GM12801 (cell line): Measurements from ENCODE around the gene ACTN4.

ENCODE experiments used
- TF ChIP-seq, protein P1 (sequence below): IDR thresholded peaks from one replicate; pipeline ENCODE4 v1.5.1; 2011; ENCODE audit warnings: control low read depth; ENCODE audit not compliant: insufficient read length; ENCODE audit errors: extremely low read depth

The ACTN4 gene

DNA sequence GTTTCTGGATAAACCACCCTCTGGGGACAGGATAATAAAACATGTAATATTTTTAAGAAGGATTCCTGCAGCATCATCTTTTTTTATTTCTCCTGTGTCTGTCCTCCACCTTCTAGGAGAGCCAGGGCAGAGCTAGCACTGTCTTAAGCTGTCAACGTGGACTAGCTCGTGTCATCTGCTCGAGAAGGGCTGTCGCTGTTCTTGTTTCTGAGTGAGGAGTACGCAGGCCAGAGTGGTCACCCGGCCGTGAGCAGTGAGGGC lies 83.0 kb downstream of the ACTN4 start:
- TF ChIP-seq, protein P1, sequence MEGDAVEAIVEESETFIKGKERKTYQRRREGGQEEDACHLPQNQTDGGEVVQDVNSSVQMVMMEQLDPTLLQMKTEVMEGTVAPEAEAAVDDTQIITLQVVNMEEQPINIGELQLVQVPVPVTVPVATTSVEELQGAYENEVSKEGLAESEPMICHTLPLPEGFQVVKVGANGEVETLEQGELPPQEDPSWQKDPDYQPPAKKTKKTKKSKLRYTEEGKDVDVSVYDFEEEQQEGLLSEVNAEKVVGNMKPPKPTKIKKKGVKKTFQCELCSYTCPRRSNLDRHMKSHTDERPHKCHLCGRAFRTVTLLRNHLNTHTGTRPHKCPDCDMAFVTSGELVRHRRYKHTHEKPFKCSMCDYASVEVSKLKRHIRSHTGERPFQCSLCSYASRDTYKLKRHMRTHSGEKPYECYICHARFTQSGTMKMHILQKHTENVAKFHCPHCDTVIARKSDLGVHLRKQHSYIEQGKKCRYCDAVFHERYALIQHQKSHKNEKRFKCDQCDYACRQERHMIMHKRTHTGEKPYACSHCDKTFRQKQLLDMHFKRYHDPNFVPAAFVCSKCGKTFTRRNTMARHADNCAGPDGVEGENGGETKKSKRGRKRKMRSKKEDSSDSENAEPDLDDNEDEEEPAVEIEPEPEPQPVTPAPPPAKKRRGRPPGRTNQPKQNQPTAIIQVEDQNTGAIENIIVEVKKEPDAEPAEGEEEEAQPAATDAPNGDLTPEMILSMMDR: no peak

DNA sequence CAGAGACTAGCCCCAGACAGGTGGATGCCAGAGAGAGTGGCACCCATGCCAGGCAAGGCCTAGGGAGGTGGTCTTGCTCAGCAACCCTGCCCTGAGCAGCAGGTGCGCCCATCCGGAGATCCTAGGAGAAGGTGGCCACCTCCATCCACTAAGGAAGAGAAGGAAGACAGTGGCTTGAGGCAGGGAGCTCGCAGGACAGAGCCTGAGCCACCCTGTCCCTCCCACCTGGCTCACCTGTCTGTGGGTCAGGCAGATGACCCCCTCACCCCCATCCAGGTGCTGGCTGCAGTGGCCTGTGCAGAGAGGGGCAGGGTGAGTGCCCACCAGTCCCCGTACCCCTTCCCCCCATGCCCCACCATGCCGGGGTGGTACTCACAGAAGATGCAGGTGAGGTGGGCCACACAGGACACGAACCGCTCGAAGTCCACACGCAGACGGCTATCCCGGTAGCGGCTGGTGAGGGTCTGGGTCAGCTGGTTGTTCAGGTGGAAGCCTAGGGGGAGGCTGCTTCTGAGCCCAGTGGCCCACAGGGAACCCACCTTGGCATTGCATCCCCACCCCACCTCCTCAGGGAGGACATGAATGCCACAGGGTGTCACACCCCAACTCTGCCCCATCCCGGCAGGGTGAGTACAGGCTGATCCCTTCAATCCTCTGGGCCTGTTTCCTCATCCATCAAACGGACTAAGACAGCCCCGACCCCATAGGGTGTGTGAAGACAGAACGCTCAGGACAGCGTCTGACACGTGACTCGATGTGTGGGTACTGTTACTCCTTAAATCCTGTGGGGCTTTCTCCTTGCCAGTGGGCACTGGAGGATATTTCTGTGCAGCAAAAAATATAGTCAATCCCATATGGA lies 83.5 kb downstream of the ACTN4 start:
- TF ChIP-seq, protein P1: no peak

DNA sequence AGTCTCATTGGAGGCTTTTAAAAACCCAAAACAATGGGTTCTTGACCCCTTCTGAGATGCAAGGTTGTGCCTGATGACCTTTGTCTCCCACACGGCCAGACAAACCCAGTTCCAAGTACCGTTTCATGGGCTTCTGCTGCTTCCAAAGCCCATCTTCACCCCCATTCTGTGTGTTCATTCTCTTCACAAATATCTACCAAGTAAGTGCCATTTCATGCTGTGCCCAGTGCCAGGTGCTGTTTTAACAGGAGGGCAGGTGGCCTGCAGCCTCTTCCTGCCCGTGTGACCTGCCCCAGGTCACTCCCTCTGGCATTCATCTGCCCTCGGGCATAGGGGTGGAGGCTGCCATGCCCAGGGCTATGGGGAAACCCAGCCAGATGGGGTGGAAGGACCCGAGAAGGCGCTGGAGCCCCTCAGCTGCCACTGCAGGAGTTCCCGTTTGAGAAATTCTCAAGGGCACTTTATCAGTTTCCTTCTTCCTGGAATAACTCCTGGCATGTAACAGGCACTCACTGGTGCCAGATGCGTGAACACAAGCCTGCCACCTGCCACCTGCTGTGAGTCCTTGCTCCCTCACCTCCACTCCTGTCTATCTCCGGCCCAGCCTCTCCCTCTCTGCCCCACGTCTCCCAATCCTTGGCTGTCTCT lies 84.3 kb downstream of the ACTN4 start:
- TF ChIP-seq, protein P1: no peak

DNA sequence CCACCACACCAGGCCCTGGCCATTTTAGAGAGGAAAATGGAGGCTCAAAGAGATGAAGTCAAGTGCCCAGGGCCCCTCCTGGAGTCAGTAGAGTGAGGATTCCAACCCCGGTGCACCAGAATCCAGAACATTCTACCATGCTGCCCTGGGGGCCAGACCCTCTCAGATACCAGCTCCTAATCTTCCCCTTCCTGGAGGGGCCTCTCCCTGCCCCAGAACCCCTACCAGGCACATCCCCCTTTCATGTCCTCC lies 85.7 kb downstream of the ACTN4 start:
- TF ChIP-seq, protein P1: no peak

DNA sequence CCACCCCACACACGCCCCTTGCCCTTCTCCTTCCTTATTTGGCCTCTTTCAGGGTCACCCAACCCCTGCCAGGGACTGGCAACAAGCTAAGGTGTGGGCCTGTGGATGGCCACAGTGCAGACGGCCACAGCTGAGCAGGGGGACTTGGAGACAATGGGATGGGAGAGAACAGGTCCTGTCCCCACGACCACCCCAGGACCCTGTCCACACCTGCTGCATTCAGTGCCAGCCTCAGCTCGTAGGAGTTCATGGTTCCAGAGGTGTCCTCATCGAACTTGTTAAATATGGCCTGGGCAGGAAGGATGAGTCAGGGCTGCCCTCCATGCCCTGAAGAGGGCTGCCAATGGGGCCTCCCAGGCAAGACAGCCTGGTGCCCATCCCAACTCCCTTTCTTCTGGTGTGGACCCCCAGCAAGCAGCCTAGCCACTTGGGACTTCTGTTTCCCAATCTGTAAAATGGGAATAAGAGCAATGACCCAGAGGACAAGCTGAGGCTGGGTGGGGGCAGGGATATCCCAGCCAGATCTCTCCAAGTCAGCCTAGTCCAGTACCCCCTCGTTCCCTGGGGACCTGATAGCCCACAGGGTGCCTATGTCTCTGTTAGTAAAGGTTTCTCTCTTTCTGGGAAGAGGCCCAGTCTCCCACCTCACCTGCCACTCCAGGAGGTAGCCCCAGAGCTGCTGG lies 86.2 kb downstream of the ACTN4 start:
- TF ChIP-seq, protein P1: no peak

DNA sequence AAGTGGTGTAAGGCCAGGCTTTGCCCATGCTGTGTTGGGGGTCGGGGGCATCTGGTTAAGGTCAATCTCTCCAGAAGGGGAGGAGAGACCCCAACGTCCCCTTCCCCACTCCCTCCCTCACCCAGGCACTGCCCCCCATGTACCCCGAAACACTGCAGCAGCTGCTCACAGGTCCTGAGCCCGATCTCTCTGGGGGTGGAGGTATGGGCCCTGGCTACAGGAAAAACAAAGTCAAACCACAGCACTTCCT lies 86.7 kb downstream of the ACTN4 start:
- TF ChIP-seq, protein P1: no peak

DNA sequence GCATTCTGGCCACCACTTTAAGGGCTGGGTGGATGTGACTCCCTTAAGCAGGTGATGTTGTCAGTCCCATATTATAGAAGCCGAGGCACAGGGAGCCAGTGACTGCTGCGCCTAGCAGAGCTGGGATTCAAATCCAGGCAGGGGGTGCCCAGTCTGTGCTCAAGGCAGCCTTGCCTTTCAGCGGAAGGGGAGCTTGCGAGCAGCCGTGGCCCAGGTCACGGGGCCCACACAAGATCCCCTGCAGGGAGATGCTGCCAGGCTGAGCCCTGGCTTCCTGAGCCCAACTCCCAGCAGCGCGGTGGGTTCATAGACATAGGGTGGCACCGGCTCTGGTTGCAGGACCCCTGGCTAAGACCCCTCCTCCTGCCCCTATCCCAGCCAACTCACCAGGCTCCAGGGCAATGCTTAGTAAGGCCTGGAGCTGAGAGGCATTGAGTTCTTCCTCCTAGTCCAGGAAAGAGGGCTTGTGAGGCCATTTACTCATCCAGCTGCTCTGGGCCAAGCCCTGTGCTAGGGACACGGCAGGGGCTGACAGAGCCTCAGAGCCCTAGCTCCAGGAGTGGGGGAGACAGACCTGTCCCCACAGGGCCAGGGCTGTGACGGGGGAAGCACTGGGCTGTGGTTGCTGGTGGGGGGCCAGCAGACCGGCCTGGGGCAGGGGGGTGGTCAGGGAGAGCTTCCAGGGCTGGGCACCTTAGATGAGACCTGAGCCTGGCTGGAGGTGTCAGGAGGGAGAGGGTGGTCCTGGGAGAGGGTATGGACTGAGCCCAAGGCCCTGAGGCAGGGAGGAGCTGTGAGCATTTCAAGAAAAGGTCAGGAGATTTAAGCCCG lies 87.2 kb downstream of the ACTN4 start:
- TF ChIP-seq, protein P1: no peak
